ENCODE results near the gene CFAP69. TPM values are rescaled to one million over a fixed set of nuclear protein-coding genes. Genes with fewer than 3 reads are reported as not detected.
"Not testable (repeated sequence)": the region's sequence is repeated elsewhere in the genome, so short reads cannot be mapped to it uniquely, and the experiment has no call there.

CFAP69 gene
- total and polyA plus RNA-seq, 8 donors, result 4.5 to 14.0 (median 11.3) TPM

GRCh38 chr7:90345595-90346335 lies 100.8 kb downstream of the CFAP69 start:
- intact Hi-C loops (cut with DNase I), result no loop called here
- Histone ChIP-seq H3K4me1 (peaks cover 0 to 17% of the 10 kb centered on the region in 2 donors), H3K9me3 (no peaks in the 10 kb centered on the region), H3K27ac (peak overlapping the region; percentile 81 to 92), H3K4me3 (peak overlapping the region; percentile 54 to 70), H3K36me3 (no peaks in the 10 kb centered on the region), H3K27me3 (no peaks in the 10 kb centered on the region)
- no peak for TF ChIP-seq CTCF (IDR thresholded peaks at IDR 0.05)
- peak; percentile 70 for ATAC-seq
- peak in 2 of 4 donors; percentile 41 for DNase-seq

- intact Hi-C loops (cut with DNase I), result no loop called here
- peak; percentile 94 to 98 (median 96) for DNase-seq
- H3K9me3 ChIP-seq, result no peaks in the 10 kb centered on the region
- no peaks in the 10 kb centered on the region for H3K36me3 ChIP-seq
- H3K27ac ChIP-seq, result peak within 1 kb of the TSS; percentile 81 to 92
- peak; percentile 100 for ATAC-seq
- H3K4me3 ChIP-seq, result peak within 1 kb of the TSS; percentile 54 to 70
- H3K4me1 ChIP-seq, result peaks cover 0 to 17% of the 10 kb centered on the region in 2 donors
- peak; percentile 53 to 73 for TF ChIP-seq CTCF (IDR thresholded peaks at IDR 0.05)
- H3K27me3 ChIP-seq, result no peaks in the 10 kb centered on the region
Observed at GRCh38 chr7:90346336-90347125, 101.6 kb downstream of the CFAP69 start, which contains the start of gene GTPBP10. Gene GTPBP10, plus strand, starts transcription at chr7:90346716. Its CDS starts 26 bp downstream, at chr7:90346742.

DNA sequence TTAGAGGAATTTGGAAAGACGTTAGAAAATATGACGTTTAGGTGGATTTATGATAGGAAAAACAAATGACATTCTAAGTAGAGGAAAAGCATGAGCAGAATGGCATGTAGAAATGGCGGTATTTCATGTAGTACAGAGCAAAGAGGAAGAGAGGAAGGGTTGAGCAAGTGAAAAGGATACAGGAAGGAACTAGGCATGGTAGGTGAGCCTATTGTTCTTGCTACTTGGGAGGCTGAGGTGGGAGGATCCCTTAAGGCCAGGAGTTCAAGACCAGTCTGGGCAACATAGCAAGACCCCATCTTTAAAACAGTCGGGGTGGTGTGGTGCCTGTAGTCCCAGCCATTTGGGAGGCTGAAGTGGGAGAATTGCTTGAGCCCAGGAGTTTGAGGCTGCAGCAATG lies 102.8 kb downstream of the CFAP69 start:
- peaks cover 0 to 17% of the 10 kb centered on the region in 2 donors for H3K4me1 ChIP-seq
- H3K36me3 ChIP-seq, result no peaks in the 10 kb centered on the region
- H3K27ac ChIP-seq, result no peak overlapping the region
- no peak for TF ChIP-seq CTCF (IDR thresholded peaks at IDR 0.05)
- DNase-seq (no peak), ATAC-seq (no peak)
- intact Hi-C loops (cut with DNase I), result no loop called here
- peak overlapping the region in 1 of 2 donors; percentile 70 for H3K4me3 ChIP-seq
- H3K9me3 ChIP-seq, result no peaks in the 10 kb centered on the region
- H3K27me3 ChIP-seq, result no peaks in the 10 kb centered on the region

GRCh38 chr7:90349305-90349704 lies 104.3 kb downstream of the CFAP69 start:
- Histone ChIP-seq H3K4me3 (no peak overlapping the region), H3K27me3 (no peaks in the 10 kb centered on the region), H3K4me1 (peaks cover 0 to 17% of the 10 kb centered on the region in 2 donors), H3K9me3 (no peaks in the 10 kb centered on the region), H3K36me3 (no peaks in the 10 kb centered on the region), H3K27ac (no peak overlapping the region)
- intact Hi-C loops (cut with DNase I), result no loop called here
- TF ChIP-seq CTCF (IDR thresholded peaks at IDR 0.05), result no peak
- DNase-seq (no peak), ATAC-seq (no peak)

DNA sequence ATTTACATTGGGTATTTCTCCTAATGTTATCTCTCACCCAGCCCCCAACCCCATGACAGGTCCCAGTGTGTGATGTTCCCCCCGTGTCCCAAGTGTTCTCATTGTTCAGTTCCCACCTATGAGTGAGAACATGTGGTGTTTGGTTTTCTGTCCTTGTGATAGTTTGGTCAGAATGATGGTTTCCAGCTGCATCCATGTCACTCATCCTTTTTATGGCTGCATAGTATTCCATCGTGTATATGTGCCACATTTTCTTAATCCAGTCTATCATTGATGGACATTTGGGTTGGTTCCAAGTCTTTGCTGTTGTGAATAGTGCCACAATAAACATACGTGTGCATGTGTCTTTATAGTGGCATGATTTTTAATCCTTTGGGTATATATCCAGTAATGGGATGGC lies 105.1 kb downstream of the CFAP69 start:
- DNase-seq; intact Hi-C loops (cut with DNase I); H3K27me3 ChIP-seq; H3K9me3 ChIP-seq; H3K36me3 ChIP-seq; ATAC-seq; H3K4me3 ChIP-seq; H3K27ac ChIP-seq: not testable (repeated sequence)
- H3K4me1 ChIP-seq, result peaks cover 0 to 17% of the 10 kb centered on the region in 2 donors
